ENCODE data around the gene TENT4B. TPM values are rescaled to one million over a fixed set of nuclear protein-coding genes. Genes with fewer than 3 reads are reported as not detected.

Gene TENT4B
- total and polyA plus RNA-seq, 4 donors = 4.3 to 16.3 (median 8.4) TPM

GRCh38 chr16:50192386-50193050 is 39.4 kb downstream of the TENT4B start:
- DNase-seq (no peak), ATAC-seq (ENCODE audit: insufficient read depth, low FRiP score) (no peak)
- Histone ChIP-seq H3K9ac (ENCODE audit: insufficient read depth in 1 of 2, low read length in 2 of 2) (no peak overlapping the region), H3K9me3 (ENCODE audit: control insufficient read depth in 4 of 4, insufficient read depth in 3 of 4, low read length in 3 of 4) (no peaks in the 10 kb centered on the region), H3K4me3 (no peak overlapping the region), H3K4me1 (ENCODE audit: control insufficient read depth in 5 of 5, insufficient read depth in 5 of 5, low read length in 5 of 5) (peaks cover 0 to 22% (median 7%) of the 10 kb centered on the region in 5 donors), H3K27ac (ENCODE audit: low read depth in 1 of 2, low read length in 1 of 2) (no peak overlapping the region), H3K36me3 (ENCODE audit: control insufficient read depth in 4 of 4, insufficient read depth in 4 of 4, low read length in 4 of 4) (no peaks in the 10 kb centered on the region), H3K27me3 (ENCODE audit: control insufficient read depth in 3 of 3, insufficient read depth in 3 of 3, low read length in 2 of 3) (no peaks in the 10 kb centered on the region)
- 96 to 100% methylated on average over 2 of the region's 2 CpGs for WGBS, 2 donors
- TF ChIP-seq, protein P1, sequence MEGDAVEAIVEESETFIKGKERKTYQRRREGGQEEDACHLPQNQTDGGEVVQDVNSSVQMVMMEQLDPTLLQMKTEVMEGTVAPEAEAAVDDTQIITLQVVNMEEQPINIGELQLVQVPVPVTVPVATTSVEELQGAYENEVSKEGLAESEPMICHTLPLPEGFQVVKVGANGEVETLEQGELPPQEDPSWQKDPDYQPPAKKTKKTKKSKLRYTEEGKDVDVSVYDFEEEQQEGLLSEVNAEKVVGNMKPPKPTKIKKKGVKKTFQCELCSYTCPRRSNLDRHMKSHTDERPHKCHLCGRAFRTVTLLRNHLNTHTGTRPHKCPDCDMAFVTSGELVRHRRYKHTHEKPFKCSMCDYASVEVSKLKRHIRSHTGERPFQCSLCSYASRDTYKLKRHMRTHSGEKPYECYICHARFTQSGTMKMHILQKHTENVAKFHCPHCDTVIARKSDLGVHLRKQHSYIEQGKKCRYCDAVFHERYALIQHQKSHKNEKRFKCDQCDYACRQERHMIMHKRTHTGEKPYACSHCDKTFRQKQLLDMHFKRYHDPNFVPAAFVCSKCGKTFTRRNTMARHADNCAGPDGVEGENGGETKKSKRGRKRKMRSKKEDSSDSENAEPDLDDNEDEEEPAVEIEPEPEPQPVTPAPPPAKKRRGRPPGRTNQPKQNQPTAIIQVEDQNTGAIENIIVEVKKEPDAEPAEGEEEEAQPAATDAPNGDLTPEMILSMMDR (IDR thresholded peaks at IDR 0.05; ENCODE audit: control extremely low read depth, extremely low read depth) = no peak

DNA sequence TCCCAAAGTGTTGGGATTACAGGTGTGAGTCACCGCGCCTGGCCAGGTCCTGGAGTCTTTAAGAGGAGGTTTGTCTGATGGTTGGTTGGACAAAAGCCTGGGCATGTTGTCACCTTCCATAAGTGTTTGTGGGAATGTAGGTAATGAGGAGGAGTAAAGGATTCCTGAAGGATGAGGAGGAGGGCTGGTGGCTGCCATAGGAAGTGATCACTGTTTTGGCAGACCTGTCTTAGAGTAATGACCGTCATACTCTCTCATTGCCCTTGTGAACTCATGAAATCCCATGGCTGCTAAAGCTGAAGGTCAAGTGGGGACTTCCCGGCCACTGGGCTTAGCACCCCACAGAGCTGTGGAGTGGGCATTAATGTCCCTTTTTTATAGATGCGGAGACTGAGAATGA is 40.5 kb downstream of the TENT4B start:
- Histone ChIP-seq H3K9ac (ENCODE audit: insufficient read depth in 1 of 2, low read length in 2 of 2) (no peak overlapping the region), H3K36me3 (ENCODE audit: control insufficient read depth in 4 of 4, insufficient read depth in 4 of 4, low read length in 4 of 4) (no peaks in the 10 kb centered on the region), H3K4me3 (no peak overlapping the region), H3K27me3 (ENCODE audit: control insufficient read depth in 3 of 3, insufficient read depth in 3 of 3, low read length in 2 of 3) (no peaks in the 10 kb centered on the region), H3K27ac (ENCODE audit: low read depth in 1 of 2, low read length in 1 of 2) (no peak overlapping the region), H3K4me1 (ENCODE audit: control insufficient read depth in 5 of 5, insufficient read depth in 5 of 5, low read length in 5 of 5) (peaks cover 0 to 22% (median 7%) of the 10 kb centered on the region in 5 donors), H3K9me3 (ENCODE audit: control insufficient read depth in 4 of 4, insufficient read depth in 3 of 4, low read length in 3 of 4) (no peaks in the 10 kb centered on the region)
- WGBS, 2 donors = 71 to 98% methylated on average over 5 of the region's 5 CpGs
- DNase-seq (no peak), ATAC-seq (ENCODE audit: insufficient read depth, low FRiP score) (no peak)
- TF ChIP-seq, protein P1 (IDR thresholded peaks at IDR 0.05; ENCODE audit: control extremely low read depth, extremely low read depth) = no peak

- WGBS, 2 donors = 29 to 31% methylated on average over 2 of the region's 2 CpGs
- H3K27me3 ChIP-seq (ENCODE audit: control insufficient read depth in 3 of 3, insufficient read depth in 3 of 3, low read length in 2 of 3) = no peaks in the 10 kb centered on the region
- DNase-seq (peak in 2 of 3 donors; percentile 52 to 53), ATAC-seq (ENCODE audit: insufficient read depth, low FRiP score) (no peak)
- H3K4me1 ChIP-seq (ENCODE audit: control insufficient read depth in 5 of 5, insufficient read depth in 5 of 5, low read length in 5 of 5) = peaks cover 0 to 22% (median 7%) of the 10 kb centered on the region in 5 donors
- no peak overlapping the region for H3K27ac ChIP-seq (ENCODE audit: low read depth in 1 of 2, low read length in 1 of 2)
- TF ChIP-seq, protein P1 (IDR thresholded peaks at IDR 0.05; ENCODE audit: control extremely low read depth, extremely low read depth) = no peak
- no peaks in the 10 kb centered on the region for H3K9me3 ChIP-seq (ENCODE audit: control insufficient read depth in 4 of 4, insufficient read depth in 3 of 4, low read length in 3 of 4)
- no peaks in the 10 kb centered on the region for H3K36me3 ChIP-seq (ENCODE audit: control insufficient read depth in 4 of 4, insufficient read depth in 4 of 4, low read length in 4 of 4)
- H3K9ac ChIP-seq (ENCODE audit: insufficient read depth in 1 of 2, low read length in 2 of 2) = no peak overlapping the region
- no peak overlapping the region for H3K4me3 ChIP-seq
These were observed 42.2 kb downstream of the TENT4B start for GRCh38 chr16:50195276-50195675.

All from lung (tissue), 12 donors.